HepG2 (cell line): ENCODE results near the gene IL6R. TPM values are rescaled to one million over a fixed set of nuclear protein-coding genes. Genes with fewer than 3 reads are reported as not detected.

ENCODE experiments used
- ATF1 ChIP-seq: IDR thresholded peaks from 2 replicates; pipeline ENCODE4 v1.6.1; 2016; ENCODE audit warnings: mild to moderate bottlenecking, control low read depth
- CTCF ChIP-seq: sonication (generic); formaldehyde crosslinking; IDR thresholded peaks from 2 replicates; pipeline ENCODE4 v1.5.0; 2020; ENCODE audit warnings: mild to moderate bottlenecking, missing genetic modification reagents, moderate library complexity
- RAD21 ChIP-seq: fragments of 450-650 bp; formaldehyde crosslinking; IDR thresholded peaks from 2 replicates; pipeline ENCODE4 v1.5.0; 2020; ENCODE audit warnings: mild to moderate bottlenecking
- TRIM24 ChIP-seq: sonication (generic); formaldehyde crosslinking; IDR thresholded peaks from 2 replicates; pipeline ENCODE4 v1.8.0; 2022; ENCODE audit warnings: mild to moderate bottlenecking, missing genetic modification reagents
- TSC22D2 ChIP-seq: sonication (generic); formaldehyde crosslinking; IDR thresholded peaks from 2 replicates; pipeline ENCODE4 v1.5.1; 2020; ENCODE audit warnings: missing genetic modification reagents, mild to moderate bottlenecking, borderline replicate concordance
- ZBTB7B ChIP-seq: sonication (generic); formaldehyde crosslinking; IDR thresholded peaks from 2 replicates; pipeline ENCODE4 v1.4.0; 2020; ENCODE audit warnings: missing genetic modification reagents
- ZFP62 ChIP-seq: sonication (generic); formaldehyde crosslinking; IDR thresholded peaks from 2 replicates; pipeline ENCODE4 v1.4.0; 2020; ENCODE audit warnings: missing genetic modification reagents
- ZNF607 ChIP-seq: sonication (generic); formaldehyde crosslinking; IDR thresholded peaks from 2 replicates; pipeline ENCODE4 v1.5.1; 2020; ENCODE audit warnings: missing genetic modification reagents, mild to moderate bottlenecking, borderline replicate concordance
- ZNF703 ChIP-seq: sonication (generic); formaldehyde crosslinking; IDR thresholded peaks from 2 replicates; pipeline ENCODE4 v1.5.1; 2020; ENCODE audit warnings: missing genetic modification reagents, mild to moderate bottlenecking, moderate library complexity, borderline replicate concordance
- ZSCAN21 ChIP-seq: sonication (generic); formaldehyde crosslinking; IDR thresholded peaks from 2 replicates; pipeline ENCODE4 v1.8.0; 2022; ENCODE audit warnings: mild to moderate bottlenecking, missing genetic modification reagents, moderate library complexity, borderline replicate concordance
- polyA plus RNA-seq, 8 experiments: library from polyadenylated mRNA; depleted of rRNA in 3 of 8; stranded (reverse) in 7 of 8; unstranded in 1 of 8; fragments of >200 nt; fragmentation: Illumina TruSeq in 4 of 8; extraction: Trizol in 4 of 8; gene quantifications; 2 replicates each; pipeline versions ENCODE4 v1.2.1 to v1.2.3, GENCODE V29; 2011 to 2016; ENCODE audit warnings: low read depth in 4 of 8, missing spikeins in 1 of 8, mixed read lengths in 1 of 8; ENCODE audit not compliant: insufficient read depth in 1 of 8
- total RNA-seq, 5 experiments: library from RNA; depleted of rRNA; stranded (reverse); fragments of >200 nt; fragmentation: Illumina TruSeq; extraction: Trizol; gene quantifications; 2 replicates each; pipeline ENCODE4 v1.2.3, GENCODE V29; 2016; ENCODE audit warnings: low read depth in 1 of 5
- TF ChIP-seq, protein P1 (sequence below): sonication (generic); formaldehyde crosslinking; IDR thresholded peaks from 2 replicates; pipeline ENCODE4 v1.4.0; 2020; ENCODE audit warnings: low read depth, mild to moderate bottlenecking, missing genetic modification reagents

IL6R gene
- total and polyA plus RNA-seq, 2 of the 13 experiments (the other 11 are each of a cell fraction or from before 2014, with no cell fraction given), result 5.0 to 24.5 TPM

GRCh38 chr1:154442006-154442740 lies 37.0 kb downstream of the IL6R start (continued):
- TF ChIP-seq ZNF607 (CRISPR knock-in tag) (no peak), ZNF703 (CRISPR knock-in tag) (no peak), ATF1 (CRISPR knock-in tag) (no peak), ZBTB7B (CRISPR knock-in tag) (0 out of 2 replicates have a peak, but pooled peaks have one; percentile 35), CTCF (peak; percentile 66), TSC22D2 (CRISPR knock-in tag) (no peak), RAD21 (peak; percentile 41; the same call in 1 of the 2 replicates), ZSCAN21 (CRISPR knock-in tag) (no peak), TRIM24 (CRISPR knock-in tag) (no peak), ZFP62 (CRISPR knock-in tag) (no peak)
- TF ChIP-seq, protein P1, sequence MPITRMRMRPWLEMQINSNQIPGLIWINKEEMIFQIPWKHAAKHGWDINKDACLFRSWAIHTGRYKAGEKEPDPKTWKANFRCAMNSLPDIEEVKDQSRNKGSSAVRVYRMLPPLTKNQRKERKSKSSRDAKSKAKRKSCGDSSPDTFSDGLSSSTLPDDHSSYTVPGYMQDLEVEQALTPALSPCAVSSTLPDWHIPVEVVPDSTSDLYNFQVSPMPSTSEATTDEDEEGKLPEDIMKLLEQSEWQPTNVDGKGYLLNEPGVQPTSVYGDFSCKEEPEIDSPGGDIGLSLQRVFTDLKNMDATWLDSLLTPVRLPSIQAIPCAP (CRISPR knock-in tag), result no peak
